Measurements from ENCODE around the gene KRTAP1-3. TPM values are rescaled to one million over a fixed set of nuclear protein-coding genes. Genes with fewer than 3 reads are reported as not detected.

Gene KRTAP1-3
- polyA plus RNA-seq, 1 experiment, result not detected

- no peaks in the 10 kb centered on the region for H3K36me3 ChIP-seq (ENCODE audit: control insufficient read depth, insufficient read depth, low read length)
- CTCF ChIA-PET, result no interaction called here
- no peak overlapping the region for H3K4me3 ChIP-seq (ENCODE audit: low read depth, low read length)
- TF ChIP-seq, protein P1, sequence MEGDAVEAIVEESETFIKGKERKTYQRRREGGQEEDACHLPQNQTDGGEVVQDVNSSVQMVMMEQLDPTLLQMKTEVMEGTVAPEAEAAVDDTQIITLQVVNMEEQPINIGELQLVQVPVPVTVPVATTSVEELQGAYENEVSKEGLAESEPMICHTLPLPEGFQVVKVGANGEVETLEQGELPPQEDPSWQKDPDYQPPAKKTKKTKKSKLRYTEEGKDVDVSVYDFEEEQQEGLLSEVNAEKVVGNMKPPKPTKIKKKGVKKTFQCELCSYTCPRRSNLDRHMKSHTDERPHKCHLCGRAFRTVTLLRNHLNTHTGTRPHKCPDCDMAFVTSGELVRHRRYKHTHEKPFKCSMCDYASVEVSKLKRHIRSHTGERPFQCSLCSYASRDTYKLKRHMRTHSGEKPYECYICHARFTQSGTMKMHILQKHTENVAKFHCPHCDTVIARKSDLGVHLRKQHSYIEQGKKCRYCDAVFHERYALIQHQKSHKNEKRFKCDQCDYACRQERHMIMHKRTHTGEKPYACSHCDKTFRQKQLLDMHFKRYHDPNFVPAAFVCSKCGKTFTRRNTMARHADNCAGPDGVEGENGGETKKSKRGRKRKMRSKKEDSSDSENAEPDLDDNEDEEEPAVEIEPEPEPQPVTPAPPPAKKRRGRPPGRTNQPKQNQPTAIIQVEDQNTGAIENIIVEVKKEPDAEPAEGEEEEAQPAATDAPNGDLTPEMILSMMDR (IDR thresholded peaks at IDR 0.05; ENCODE audit: insufficient read depth, low read depth, low read length), result no peak
- H3K27me3 ChIP-seq (ENCODE audit: control insufficient read depth, insufficient read depth, low read length), result no peaks in the 10 kb centered on the region
- POLR2A ChIA-PET, result no interaction called here
- no peak for DNase-seq (ENCODE audit: low read depth)
These were observed 3.2 kb upstream of the KRTAP1-3 start for GRCh38 chr17:41037853-41038350.

DNA sequence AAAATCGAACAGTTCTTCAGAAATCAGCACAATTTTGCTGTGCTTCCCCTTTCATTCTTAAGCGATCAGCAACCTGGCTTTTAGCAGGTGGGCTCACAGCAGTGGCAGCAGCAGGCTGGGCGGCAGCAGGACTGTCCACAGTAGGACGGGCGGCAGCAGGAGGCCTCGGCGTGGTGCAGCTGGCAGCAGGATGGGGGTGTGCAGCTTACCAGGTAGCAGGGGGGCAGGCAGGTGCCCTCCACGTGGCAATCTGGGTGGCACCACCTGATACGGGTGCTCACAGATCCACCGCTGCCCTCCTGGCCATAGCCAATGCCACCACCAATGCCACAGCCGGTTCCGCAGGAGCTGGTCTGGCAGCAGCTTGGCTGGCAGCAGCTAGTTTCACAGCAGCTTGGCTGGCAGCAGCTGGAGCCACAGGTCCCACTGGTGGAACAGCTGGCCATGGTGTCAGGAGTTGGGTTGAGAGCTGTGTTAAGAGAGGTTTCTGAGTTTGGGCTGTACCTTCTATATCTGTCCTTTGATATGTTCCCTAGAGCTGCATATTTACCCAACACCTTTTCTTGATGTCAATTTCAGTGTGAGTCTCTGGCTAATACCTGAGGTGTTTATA, 4.9 kb downstream of the KRTAP1-3 start, which contains the start of gene KRTAP1-4:
TSS of gene KRTAP1-4 (minus strand) at position 563 of the 613 bp plus-strand sequence. CDS start at position 446, 117 bp downstream.
- Histone ChIP-seq H3K27me3 (ENCODE audit: control insufficient read depth, insufficient read depth, low read length) (no peaks in the 10 kb centered on the region), H3K36me3 (ENCODE audit: control insufficient read depth, insufficient read depth, low read length) (no peaks in the 10 kb centered on the region), H3K4me3 (ENCODE audit: low read depth, low read length) (no peak within 1 kb of the TSS)
- CTCF ChIA-PET, result interaction anchor here (1.0 to 1.6 kb wide), 4 partner anchors 11 to 122 kb away, joined by 3 to 5 read pairs (median 4); partner anchors contain the start of genes KRTAP1-1 and KRTAP2-1
- DNase-seq (ENCODE audit: low read depth), result no peak
- TF ChIP-seq, protein P1 (IDR thresholded peaks at IDR 0.05; ENCODE audit: insufficient read depth, low read depth, low read length), result no peak
- POLR2A ChIA-PET, result no interaction called here

- Histone ChIP-seq H3K4me3 (ENCODE audit: low read depth, low read length) (no peak within 1 kb of the TSS), H3K27me3 (ENCODE audit: control insufficient read depth, insufficient read depth, low read length) (no peaks in the 10 kb centered on the region), H3K36me3 (ENCODE audit: control insufficient read depth, insufficient read depth, low read length) (no peaks in the 10 kb centered on the region)
- POLR2A ChIA-PET, result interaction anchor here (0.7 to 0.8 kb wide), 2 partner anchors 13 to 33 kb away, joined by 3 to 5 read pairs; partner anchors contain the start of gene KRTAP2-3
- DNase-seq (ENCODE audit: low read depth), result peak; percentile 90
- TF ChIP-seq, protein P1 (IDR thresholded peaks at IDR 0.05; ENCODE audit: insufficient read depth, low read depth, low read length), result no peak
- CTCF ChIA-PET, result interaction anchor here (0.8 to 1.1 kb wide), 2 partner anchors 13 to 33 kb away, joined by 3 to 5 read pairs; partner anchors contain the start of gene KRTAP2-3
These were observed 7.8 kb downstream of the KRTAP1-3 start, which contains the start of gene KRTAP1-5 for GRCh38 chr17:41026715-41027471. Gene KRTAP1-5, minus strand, starts transcription at chr17:41027208. Its CDS starts 53 bp downstream, at chr17:41027155.

GRCh38 chr17:41024697-41025096, 10.0 kb downstream of the KRTAP1-3 start:
- CTCF ChIA-PET, result interaction anchor here (0.9 to 2.0 kb wide), 6 partner anchors 11 to 298 kb away, joined by 3 to 7 read pairs (median 3); partner anchors contain the start of gene KRTAP2-3
- TF ChIP-seq, protein P1 (IDR thresholded peaks at IDR 0.05; ENCODE audit: insufficient read depth, low read depth, low read length), result no peak
- Histone ChIP-seq H3K27me3 (ENCODE audit: control insufficient read depth, insufficient read depth, low read length) (no peaks in the 10 kb centered on the region), H3K4me3 (ENCODE audit: low read depth, low read length) (no peak overlapping the region), H3K36me3 (ENCODE audit: control insufficient read depth, insufficient read depth, low read length) (no peaks in the 10 kb centered on the region)
- POLR2A ChIA-PET, result interaction anchor here (0.5 to 0.6 kb wide), 4 partner anchors 28 to 573 kb away, joined by 3 to 18 read pairs (median 3); partner anchors contain the start of gene KRTAP2-3
- DNase-seq (ENCODE audit: low read depth), result no peak

DNA sequence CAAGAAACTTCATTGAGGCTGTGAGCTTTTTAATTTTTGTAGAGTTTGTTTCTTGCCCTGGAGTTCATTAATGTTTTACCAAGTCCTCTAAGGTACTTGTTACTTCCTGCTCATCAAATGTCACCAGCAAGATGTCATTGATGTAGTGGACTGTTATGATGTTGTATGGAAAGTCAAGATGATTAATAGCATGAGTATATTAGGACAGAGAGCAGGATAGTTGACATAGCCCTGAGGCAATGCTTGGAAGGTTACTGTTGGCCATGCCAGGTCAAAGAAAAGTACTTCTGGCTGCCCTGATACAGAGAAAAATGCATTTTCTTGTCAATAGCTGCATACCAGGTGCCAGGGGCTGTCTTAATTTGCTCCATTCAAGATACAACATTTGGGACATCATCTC, 14.3 kb downstream of the KRTAP1-3 start:
- DNase-seq (ENCODE audit: low read depth), result no peak
- no peaks in the 10 kb centered on the region for H3K27me3 ChIP-seq (ENCODE audit: control insufficient read depth, insufficient read depth, low read length)
- H3K36me3 ChIP-seq (ENCODE audit: control insufficient read depth, insufficient read depth, low read length), result no peaks in the 10 kb centered on the region
- no peak overlapping the region for H3K4me3 ChIP-seq (ENCODE audit: low read depth, low read length)
- TF ChIP-seq, protein P1 (IDR thresholded peaks at IDR 0.05; ENCODE audit: insufficient read depth, low read depth, low read length), result no peak
- CTCF ChIA-PET, result no interaction called here
- POLR2A ChIA-PET, result no interaction called here

All from BJ (cell line).